Frontal cortex (tissue), 4 donors: ENCODE data around the gene DOC2A. TPM values are rescaled to one million over a fixed set of nuclear protein-coding genes. Genes with fewer than 3 reads are reported as not detected.
"Not testable (repeated sequence)": the region's sequence is repeated elsewhere in the genome, so short reads cannot be mapped to it uniquely, and the experiment has no call there.

Source experiments
- DNase-seq, 2 donors: peaks; one replicate each; pipeline ENCODE4 v3.0.0; 2012; ENCODE audit warnings: low spot score in 2 of 2
- FAIRE-seq: peaks from 2 replicates; lab custom pipeline; 2012; peaks lifted over from hg19 to GRCh38; lab: Jason Lieb, UNC
- total RNA-seq: library from RNA; depleted of rRNA; stranded (reverse); fragments of >200 nt; gene quantifications from one replicate; pipeline ENCODE4 v1.2.3, GENCODE V29; 2014
- donor health status: control.
- donor health status: control.
- donor health status: control.

DOC2A gene
- total RNA-seq, 1 donor from 2014 or later = 11.8 TPM

DNA sequence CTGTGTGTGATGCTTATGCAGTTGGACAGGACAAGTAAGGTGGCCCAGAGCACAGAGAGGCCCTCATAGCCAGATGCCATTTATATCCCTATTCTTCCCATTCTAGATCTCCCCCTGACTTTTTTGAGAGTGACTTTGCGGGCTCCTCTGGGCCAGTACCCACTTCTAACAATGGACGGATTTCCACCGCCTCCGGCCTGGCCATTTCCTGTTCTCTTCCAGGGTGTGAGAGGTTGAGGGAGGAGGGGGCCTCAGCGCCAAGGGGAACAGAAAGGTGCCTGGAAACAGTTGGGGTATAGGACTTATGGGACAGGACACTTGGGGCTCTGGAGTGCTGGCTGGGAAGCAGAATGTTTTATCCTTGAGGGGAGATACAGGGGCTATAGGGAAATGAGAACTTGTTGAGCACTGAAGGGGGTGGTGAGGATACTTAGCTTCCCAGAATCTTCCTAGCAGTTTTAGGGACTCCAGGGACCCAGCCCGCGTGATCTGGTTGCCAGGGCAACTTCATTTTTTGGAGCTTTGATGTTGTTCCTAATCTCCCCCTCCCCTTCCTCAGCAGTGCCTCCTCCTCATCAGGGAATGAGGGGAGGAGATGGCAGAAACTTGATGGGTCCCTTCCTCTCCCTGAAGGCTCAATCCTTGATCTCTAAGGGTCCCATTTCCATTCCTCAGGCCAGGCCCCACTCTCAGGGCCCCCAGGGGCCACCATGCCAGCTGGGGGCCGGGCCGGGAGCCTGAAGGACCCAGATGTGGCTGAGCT is 33.6 kb downstream of the DOC2A start:
- DNase-seq = no peak
- FAIRE-seq = no peak

DNA sequence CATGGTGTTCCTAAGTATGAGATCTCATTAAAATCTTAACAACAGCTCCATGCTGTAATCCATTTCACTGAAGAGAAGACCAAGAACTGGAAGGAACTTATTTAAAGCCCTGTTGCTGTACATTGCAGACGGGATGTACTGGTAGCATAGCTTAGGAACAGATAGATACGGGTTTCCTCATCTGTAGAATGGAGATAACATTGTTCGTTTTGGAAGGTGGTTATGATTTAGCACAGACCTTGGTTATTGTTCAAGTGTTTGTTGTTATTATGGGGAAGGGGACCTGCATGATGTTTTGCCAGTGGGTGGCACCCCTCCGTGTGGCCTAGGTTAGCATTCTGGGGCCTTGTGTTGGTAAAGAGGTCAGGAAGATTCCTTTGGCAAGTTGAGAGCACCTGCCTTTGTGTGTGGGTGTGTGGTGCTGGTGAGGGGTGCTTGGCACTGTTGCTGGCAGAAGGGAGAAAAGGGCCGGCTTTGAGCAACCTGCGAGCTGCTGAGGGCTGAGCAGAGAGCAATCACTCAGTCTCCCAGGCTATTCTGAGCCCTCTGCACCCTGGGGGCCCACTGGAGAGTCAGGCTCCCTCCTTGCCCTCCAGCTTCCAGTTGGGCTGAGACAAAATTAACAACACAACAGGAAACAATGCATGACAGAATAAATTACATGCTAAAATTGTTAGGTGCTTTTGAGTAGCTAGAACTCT is 34.9 kb downstream of the DOC2A start:
- DNase-seq (peak; percentile 14 to 37), FAIRE-seq (no peak)

DNA sequence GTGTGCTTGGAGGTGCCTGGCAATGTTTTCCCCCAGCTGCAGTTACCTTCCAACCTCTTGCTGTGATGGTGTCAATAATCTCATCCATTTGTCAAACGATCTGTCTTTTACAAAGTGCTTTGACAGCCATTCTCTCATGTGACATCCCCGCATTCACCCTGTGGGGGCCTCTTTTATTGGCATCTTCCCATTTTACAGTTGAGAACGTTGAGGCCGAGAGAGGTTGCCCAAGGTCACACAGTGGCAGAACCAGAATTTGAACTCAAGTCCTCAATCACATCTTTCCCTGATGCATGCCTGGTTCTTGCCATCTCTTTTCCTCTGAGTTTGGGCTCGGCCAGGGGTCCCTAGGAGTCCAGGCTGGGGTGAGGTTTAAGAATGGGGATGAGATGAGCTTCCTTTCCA is 35.7 kb downstream of the DOC2A start:
- DNase-seq = peak in 1 of 2 donors; percentile 11
- no peak for FAIRE-seq

DNA sequence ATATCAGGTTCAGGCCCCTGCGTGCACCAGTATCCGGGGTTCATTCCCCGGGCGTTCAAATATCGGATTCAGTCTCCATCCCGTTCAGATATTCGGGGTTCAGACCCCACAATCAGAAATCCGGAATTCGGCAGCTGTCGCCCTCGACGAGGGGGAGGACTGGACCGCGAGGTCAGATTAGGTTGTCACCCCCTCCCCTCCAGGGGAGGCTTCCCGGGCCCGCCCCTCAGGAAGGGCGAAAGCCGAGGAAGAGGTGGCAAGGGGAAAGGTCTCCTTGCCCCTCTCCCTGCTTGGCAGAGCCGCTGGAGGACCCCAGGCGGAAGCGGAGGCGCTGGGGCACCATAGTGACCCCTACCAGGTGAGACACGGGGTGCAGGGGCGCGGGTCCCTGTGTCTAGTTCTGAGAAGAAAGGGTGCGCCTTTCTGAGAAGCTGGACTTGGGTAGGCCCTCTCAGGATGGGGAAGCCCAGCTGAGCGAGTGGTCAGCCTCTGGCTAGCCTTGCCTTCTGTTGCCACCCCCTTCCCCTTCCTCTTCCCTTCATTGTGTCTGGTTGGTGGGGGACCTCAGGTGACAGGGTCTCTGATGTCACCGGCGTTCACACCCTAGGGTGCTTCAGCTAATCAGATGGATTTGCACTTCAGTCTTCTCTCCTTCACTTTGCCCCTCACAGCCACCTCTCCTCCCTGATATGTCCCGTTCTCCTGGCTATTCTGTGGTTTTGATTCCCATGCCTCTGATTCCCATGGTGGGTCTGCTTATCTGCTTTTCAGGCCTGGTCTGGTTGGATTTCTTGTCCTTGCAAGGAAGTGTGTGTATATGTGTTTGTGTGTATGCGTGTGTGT is 36.3 kb downstream of the DOC2A start:
- no peak for FAIRE-seq
- DNase-seq = peak; percentile 36 to 59

DNA sequence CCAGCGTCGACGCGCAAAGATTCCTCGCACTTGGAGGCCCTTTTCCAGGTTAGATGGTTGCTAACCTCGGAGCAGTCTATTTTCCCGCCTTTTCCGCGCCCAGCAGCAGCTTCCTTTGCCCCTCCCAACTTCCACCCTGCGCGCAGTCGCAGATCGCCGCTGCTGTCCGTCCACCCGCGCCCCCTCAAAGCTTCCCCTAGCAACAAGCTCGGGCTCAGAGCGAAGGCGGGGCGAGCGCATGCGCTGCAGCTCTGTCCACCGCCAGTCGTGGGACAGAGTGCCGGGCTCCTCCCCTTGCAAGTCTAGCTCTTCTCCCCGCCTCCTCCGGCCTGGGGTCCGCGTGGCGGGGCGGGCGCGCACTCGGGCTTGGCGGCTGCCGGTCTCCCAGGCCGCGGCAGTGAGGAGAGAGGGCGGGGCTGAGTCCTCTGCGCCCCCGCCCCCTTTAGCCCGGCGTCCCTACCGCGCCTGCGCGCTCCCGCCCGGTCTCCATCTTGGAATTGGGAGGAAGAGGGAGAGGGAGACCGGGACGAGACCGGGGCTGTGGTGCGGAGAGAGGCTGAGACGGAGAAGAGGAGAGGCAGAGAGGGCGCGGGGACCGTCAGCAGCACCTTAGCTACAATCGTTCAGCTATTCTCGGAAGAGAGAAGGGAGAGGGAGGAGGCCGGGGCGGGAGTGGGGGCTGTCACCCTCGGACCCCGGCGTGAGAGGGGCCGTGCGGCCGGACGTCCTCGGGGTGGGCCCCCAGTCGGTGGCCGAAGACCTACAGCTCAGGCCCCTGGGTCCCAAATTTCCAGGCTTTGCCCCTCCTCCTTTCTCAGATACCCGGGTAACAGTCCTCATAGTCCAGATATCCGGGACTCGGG is 37.2 kb downstream of the DOC2A start, which contains the start of gene TAOK2:
Gene TAOK2, plus strand, starts transcription at position 485 of the 863 bp plus-strand sequence. CDS start 3,905 bp downstream, outside the sequence.
- FAIRE-seq (no peak), DNase-seq (peak; percentile 98 to 99)

DNA sequence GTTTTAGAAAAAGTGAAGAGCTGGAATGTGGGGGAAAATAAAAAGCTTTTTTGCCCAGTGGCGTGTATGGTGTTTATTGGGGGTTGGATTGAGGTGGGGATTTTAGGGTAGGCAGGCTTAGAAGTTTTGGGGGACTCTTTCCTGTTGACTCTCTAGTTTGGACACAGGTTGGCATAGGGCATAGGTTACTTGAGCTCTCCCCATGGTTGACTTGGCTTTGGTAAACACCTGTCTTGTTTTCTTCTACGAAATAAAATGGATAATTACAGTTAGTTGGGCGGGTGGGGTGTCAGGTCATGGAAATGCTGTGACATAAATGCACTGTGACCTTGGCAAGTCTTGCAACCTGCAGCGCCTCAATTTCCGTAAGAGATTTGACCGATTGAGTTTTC is 37.8 kb downstream of the DOC2A start:
- DNase-seq = no peak
- FAIRE-seq = no peak

DNA sequence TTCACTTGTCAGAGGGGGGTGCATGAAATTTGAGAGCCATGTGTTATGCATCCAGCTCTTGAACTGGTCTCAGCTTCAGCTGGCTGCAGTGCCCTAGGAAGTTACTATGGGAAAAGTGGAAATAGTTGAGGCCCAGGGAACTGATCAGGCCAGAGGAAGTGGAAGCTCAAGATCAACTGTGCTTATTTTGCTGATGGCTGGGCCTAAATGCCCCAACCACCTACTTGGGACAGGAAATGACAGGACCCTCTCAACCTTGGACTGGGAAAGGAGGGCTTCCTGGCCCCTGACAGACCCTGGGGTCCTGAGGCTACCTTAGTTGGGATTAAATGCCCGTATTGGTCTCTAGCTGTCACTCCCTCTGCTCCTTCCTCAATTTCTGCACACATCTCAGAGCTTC is 38.3 kb downstream of the DOC2A start:
- no peak for FAIRE-seq

DNA sequence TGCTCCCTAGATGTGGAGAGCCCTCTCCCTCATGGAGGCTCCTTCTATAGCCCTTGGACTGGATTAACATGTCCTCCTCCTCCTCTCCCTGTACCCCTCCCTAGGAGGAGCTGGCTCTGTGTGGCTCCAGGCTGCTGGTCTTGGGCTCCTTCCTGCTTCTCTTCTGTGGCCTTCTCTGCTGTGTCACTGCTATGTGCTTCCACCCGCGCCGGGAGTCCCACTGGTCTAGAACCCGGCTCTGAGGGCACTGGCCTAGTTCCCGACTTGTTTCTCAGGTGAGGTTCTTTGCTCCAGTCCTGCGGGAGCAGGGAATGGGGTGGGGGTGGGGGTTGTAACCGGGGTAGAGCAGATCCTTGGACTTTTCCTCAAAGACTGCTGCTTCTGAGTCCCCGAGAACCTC is 39.5 kb downstream of the DOC2A start:
- DNase-seq = no peak
- no peak for FAIRE-seq

More for the DNA sequence above, 38.3 kb downstream of the DOC2A start:
- DNase-seq = no peak

DNA sequence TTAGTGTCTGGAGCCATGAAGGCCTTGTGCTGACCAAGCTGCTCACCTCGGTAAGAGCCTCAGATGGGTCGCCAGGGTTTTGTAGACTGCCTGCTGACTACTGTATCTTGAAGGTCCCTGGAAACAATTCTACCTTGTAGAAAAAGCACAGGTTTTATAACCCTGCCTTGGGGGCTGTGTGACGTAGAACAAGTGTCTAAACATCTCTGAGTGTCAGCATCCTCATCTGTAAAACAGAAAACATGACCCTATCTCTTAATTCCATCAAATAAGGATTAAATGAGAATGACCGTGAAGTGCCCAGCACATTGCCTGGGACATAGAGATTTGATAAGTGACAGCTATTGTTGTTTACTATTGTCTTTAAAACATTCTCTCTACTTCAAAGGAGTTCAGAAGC is 42.6 kb downstream of the DOC2A start:
- FAIRE-seq (no peak), DNase-seq (no peak)

DNA sequence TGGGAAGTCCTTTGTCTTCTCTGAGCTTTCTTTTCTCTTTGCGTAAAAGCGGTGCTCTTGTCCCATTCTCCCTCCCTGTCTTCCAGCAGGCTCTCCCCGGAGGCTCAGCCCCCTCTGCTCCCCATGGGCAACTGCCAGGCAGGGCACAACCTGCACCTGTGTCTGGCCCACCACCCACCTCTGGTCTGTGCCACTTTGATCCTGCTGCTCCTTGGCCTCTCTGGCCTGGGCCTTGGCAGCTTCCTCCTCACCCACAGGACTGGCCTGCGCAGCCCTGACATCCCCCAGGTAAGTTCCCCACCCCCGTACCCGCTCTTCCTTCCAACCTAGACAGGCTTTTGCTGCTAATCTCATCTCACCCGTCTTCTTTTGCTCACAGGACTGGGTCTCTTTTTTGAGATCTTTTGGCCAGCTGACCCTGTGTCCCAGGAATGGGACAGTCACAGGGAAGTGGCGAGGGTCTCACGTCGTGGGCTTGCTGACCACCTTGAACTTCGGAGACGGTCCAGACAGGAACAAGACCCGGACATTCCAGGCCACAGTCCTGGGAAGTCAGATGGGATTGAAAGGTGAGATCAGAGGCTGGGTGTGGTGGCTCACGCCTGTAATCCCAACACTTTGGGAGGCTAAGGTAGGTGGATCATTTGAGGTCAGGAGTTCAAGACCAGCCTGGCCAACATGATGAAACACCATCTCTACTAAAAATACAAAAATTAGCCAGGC is 47.6 kb downstream of the DOC2A start:
- no peak for FAIRE-seq

DNA sequence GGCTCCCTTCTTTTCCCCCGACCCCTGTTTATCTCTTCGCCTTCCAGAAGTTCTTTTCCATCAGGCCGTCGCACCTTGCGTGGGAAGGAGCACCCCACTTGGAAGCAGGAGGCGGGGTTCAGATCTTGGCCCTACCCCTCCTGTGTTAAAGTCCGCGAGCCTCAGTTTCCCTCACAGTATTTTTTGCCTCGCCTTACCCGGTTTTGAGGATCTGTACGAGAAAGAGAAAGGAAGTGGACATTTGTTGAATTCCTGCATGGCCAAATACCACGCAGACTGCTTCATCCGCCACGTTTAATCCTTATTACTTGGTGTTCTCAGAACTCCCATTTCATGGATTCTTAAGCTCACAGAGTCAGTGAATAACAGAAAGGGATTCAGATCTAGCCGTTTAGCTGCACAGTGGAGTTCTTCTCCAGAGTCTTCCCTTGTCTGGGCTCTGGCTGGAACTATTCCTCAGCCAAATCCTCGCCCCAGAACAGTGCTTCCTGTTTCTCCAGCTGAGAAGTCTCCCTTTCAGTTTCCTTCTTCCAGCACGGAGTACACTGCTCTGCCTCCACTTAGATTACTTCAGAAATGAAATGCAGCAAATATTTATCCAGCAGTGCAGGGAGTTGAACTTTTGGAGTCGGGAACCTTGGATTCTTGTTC is 48.4 kb downstream of the DOC2A start:
- DNase-seq = peak in 1 of 2 donors; percentile 39
- FAIRE-seq = no peak

More for the DNA sequence above, 47.6 kb downstream of the DOC2A start:
- DNase-seq = no peak

DNA sequence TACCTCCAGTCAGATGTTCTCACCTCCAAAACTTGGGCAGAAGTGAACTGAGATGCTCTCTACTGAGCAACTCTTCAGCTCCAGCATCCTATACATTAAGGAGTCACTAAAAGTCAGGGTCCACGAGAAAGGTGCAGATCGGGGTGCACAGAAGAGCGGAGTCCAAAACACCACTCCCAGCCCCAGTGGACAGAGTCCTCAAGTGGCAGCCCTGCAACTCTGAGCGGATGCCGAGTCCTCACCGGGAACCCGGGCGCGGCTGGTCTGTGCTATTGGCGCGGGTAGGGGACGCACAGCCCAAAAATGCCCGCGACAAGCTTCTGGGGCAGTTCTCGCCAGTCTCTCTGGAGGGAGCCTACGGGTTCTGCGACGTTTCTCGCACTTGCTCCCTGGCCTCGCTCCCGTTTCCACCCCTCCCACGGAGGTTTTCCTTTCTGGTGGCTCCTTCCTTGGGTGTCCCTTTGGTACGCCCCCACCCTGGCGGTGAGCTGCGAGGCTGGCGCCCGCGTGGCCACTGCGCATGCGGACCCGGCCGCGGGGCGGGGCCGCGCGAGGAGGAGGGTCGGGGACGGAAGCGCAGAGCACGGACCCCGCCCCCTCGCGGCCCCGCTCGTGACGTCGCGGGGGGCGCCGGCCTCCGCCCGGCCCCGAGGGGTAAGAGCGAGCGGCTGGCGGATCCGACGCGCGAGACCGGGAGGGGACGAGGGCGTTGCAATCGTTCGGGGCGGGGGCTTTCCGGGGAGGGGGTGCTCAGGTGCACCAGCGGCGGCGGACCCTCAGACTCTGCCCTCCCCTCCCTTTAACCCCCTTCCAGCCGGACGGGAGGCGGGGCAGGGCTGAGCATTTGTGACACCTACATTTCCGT is 49.1 kb downstream of the DOC2A start, which contains the start of gene TMEM219:
Gene TMEM219, plus strand, starts transcription at position 601 of the 865 bp plus-strand sequence. CDS start 1,065 bp downstream, outside the sequence.
- peak; percentile 95 to 98 for DNase-seq
- no peak for FAIRE-seq

DNA sequence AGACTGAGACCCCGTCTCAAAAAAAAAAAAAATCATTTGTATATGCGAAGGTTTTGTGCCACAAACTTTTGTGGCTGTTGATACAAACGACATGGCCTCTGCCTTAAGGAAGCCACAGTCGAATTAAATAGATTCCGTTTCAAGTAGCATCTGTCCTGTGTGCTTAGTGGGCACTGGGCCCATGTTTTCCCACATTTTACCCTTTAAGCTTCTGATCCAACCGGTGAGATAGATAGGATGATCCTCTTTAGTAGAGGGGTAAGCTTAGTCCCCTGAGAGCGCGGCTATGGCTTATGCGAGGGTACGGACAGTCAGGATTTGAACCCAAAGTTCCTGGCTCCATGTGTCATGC is 49.7 kb downstream of the DOC2A start:
- DNase-seq (no peak), FAIRE-seq (no peak)

DNA sequence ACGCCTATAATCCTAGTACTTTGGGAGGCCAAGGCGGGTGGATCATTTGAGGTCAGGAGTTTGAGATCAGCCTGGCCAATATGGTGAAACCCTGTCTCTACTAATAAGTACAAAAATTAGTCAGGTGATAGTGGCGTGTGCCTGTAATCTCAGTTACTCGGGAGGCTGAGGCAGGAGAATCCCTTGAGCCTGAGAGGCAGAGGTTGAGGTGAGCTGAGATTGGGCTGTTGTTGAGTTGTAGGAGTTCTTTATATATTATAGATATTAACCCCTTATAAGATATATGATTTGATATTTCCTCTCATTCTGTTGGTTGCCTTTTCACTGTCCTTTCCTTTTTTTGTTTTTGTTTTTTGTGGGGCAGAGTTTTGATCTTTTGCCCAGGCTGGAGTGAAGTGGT is 51.0 kb downstream of the DOC2A start:
- DNase-seq, FAIRE-seq: not testable (repeated sequence)

DNA sequence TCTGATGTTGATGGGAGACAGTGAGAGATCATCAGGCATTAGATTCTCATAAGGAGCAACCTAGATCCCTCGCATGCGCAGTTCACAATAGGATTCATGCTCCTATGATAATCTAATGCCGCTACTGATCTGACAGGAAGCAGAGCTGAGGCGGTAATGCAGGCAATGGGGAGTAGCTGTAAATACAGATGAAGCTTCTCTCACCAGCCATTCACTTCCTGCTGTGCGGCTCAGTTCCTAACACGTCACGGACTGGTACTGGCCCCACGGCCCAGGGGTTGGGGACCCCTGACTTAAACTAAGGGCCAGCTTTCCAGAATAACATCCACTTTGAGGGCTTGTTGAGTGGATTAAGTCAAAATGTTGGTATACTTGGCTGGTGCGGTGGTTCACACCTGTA is 51.5 kb downstream of the DOC2A start:
- FAIRE-seq = no peak
- no peak for DNase-seq

DNA sequence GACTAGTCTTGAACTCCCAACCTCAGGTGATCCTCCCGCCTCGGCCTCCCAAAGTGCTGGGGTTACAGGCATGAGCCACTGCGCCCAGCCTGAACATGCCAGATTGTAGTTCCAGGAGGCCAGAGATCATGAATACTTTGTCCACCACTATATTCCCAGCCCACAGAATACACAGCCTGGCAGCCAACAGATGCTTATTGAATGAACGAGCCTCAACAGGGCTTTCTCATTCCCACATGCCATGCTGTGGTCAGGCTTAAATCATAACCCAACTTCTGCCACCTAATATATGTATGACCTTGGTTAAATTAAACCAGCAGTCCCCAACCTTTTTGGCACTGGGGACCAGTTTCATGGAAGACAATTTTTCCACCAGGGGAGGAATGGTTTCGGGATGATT is 52.1 kb downstream of the DOC2A start:
- DNase-seq (no peak), FAIRE-seq (no peak)
